Esophagus muscularis mucosa (tissue), 4 donors: Measurements from ENCODE around the gene DNASE2B. TPM values are rescaled to one million over a fixed set of nuclear protein-coding genes. Genes with fewer than 3 reads are reported as not detected.

Source experiments
- DNase-seq: peaks from one replicate; pipeline ENCODE4 v3.0.0-alpha.2; 2017; ENCODE audit errors: extremely low spot score
- H3K27ac ChIP-seq, 4 donors: fragments of 200-600 bp; sonication (generic); replicated peaks in 1 of 4; 1 replicate in 3 of 4; 2 replicates in 1 of 4; pipeline ENCODE4 v1.5.1; 2016 to 2019; ENCODE audit warnings: mild to moderate bottlenecking in 1 of 4
- H3K27me3 ChIP-seq, 4 donors: fragments of 200-600 bp; sonication (generic); one replicate each; pipeline versions ENCODE4 v1.5.1 to v1.6.0; 2016 to 2019
- H3K36me3 ChIP-seq, 4 donors: fragments of 200-600 bp; sonication (generic); one replicate each; pipeline ENCODE4 v1.5.1; 2016 to 2019
- H3K4me1 ChIP-seq, 4 donors: fragments of 200-600 bp; sonication (generic); one replicate each; pipeline ENCODE4 v1.5.1; 2016 to 2019
- H3K4me3 ChIP-seq, 4 donors: fragments of 200-600 bp; sonication (generic); 1 replicate in 2 of 4; 2 replicates in 2 of 4; pipeline ENCODE4 v1.5.1; 2016 to 2019; ENCODE audit warnings: mild to moderate bottlenecking in 4 of 4, moderate library complexity in 1 of 4
- H3K9me3 ChIP-seq, 4 donors: fragments of 200-600 bp; sonication (generic); 1 replicate in 3 of 4; 2 replicates in 1 of 4; pipeline ENCODE4 v1.5.1; 2016 to 2019
- EP300 ChIP-seq: sonication (generic); formaldehyde crosslinking; IDR thresholded peaks from one replicate; pipeline ENCODE4 v1.6.1; 2017; ENCODE audit warnings: antibody characterized with exemption
- POLR2A ChIP-seq: fragments of 450-650 bp; IDR thresholded peaks from one replicate; pipeline ENCODE4 v1.6.1; 2017; ENCODE audit warnings: antibody characterized with exemption, moderate library complexity, mild to moderate bottlenecking, low read depth
- POLR2AphosphoS5 ChIP-seq, 2 donors: sonication (generic); formaldehyde crosslinking; IDR thresholded peaks; one replicate each; pipeline ENCODE4 v1.6.1; 2017; ENCODE audit warnings: antibody characterized with exemption in 2 of 2
- WGBS: methylation state at CpG from one replicate; pipeline ENCODE4 v1.1.5; 2018; 5-methylcytosine and 5-hydroxymethylcytosine counted together
- intact Hi-C: fragments of 100-400 bp; cut with DNase I; formaldehyde crosslinking; loops from one replicate; pipeline ENCODE4 v1.15.1; 2023
- total RNA-seq, 4 donors: library from RNA; depleted of rRNA; stranded (reverse); fragments of >200 nt; gene quantifications; one replicate each; pipeline versions ENCODE4 v1.1.0 to v1.2.1, GENCODE V29; 2016
- TF ChIP-seq, protein P1 (sequence below), 3 experiments: fragments of 200-600 bp in 2 of 3; fragments of 450-650 bp in 1 of 3; sonication (generic) in 2 of 3; IDR thresholded peaks; one replicate each; pipeline ENCODE4 v1.5.1; 2017 to 2019; ENCODE audit warnings: antibody characterized with exemption in 3 of 3, mild to moderate bottlenecking in 2 of 3, moderate library complexity in 1 of 3

The DNASE2B gene
- total RNA-seq, 4 donors from 2014 or later = 0.33 TPM; not detected in 3

GRCh38 chr1:84390226-84390625 lies 8.1 kb upstream of the DNASE2B start:
- Histone ChIP-seq H3K9me3 (no peaks in the 10 kb centered on the region), H3K4me3 (no peak overlapping the region), H3K27ac (no peak overlapping the region), H3K4me1 (no peaks in the 10 kb centered on the region), H3K27me3 (no peaks in the 10 kb centered on the region), H3K36me3 (no peaks in the 10 kb centered on the region)
- TF ChIP-seq, protein P1, sequence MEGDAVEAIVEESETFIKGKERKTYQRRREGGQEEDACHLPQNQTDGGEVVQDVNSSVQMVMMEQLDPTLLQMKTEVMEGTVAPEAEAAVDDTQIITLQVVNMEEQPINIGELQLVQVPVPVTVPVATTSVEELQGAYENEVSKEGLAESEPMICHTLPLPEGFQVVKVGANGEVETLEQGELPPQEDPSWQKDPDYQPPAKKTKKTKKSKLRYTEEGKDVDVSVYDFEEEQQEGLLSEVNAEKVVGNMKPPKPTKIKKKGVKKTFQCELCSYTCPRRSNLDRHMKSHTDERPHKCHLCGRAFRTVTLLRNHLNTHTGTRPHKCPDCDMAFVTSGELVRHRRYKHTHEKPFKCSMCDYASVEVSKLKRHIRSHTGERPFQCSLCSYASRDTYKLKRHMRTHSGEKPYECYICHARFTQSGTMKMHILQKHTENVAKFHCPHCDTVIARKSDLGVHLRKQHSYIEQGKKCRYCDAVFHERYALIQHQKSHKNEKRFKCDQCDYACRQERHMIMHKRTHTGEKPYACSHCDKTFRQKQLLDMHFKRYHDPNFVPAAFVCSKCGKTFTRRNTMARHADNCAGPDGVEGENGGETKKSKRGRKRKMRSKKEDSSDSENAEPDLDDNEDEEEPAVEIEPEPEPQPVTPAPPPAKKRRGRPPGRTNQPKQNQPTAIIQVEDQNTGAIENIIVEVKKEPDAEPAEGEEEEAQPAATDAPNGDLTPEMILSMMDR (IDR thresholded peaks at IDR 0.05) = no peak
- no peak for TF ChIP-seq POLR2A
- TF ChIP-seq POLR2AphosphoS5 (IDR thresholded peaks at IDR 0.05) = no peak
- TF ChIP-seq EP300 = no peak
- no peak for DNase-seq
- intact Hi-C loops = no loop called here

DNA sequence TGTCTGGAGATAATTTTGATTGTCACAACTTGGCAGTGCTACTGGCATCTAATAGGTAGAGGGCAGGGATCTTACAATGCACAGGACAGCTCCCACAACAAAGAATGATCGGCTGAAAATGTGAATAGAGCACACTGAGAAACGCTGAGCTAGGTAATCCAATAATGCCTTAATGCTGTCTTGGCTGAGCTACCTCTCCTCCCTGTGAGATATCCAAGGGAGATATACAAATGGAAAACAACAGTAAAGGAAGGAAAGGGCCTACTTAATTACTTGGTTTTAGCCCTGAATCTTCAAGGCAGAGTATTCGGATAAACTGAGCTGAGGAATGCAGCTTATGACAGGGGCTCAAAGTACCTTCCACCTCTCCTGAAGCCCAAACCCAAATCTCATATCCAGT lies 2.9 kb downstream of the DNASE2B start:
- H3K27ac ChIP-seq = no peak overlapping the region
- DNase-seq = no peak
- H3K9me3 ChIP-seq = no peaks in the 10 kb centered on the region
- no peaks in the 10 kb centered on the region for H3K27me3 ChIP-seq
- WGBS = 91% methylated on average over 3 of the region's 3 CpGs
- H3K4me3 ChIP-seq = no peak overlapping the region
- intact Hi-C loops = no loop called here
- TF ChIP-seq POLR2A (no peak), EP300 (no peak), POLR2AphosphoS5 (IDR thresholded peaks at IDR 0.05) (no peak)
- TF ChIP-seq, protein P1 (IDR thresholded peaks at IDR 0.05) = no peak
- no peaks in the 10 kb centered on the region for H3K36me3 ChIP-seq
- H3K4me1 ChIP-seq = no peaks in the 10 kb centered on the region

GRCh38 chr1:84402060-84402459 lies 3.8 kb downstream of the DNASE2B start:
- TF ChIP-seq EP300 = no peak
- no peak for TF ChIP-seq POLR2A
- TF ChIP-seq, protein P1 (IDR thresholded peaks at IDR 0.05) = no peak
- no peak for TF ChIP-seq POLR2AphosphoS5 (IDR thresholded peaks at IDR 0.05)
- H3K9me3 ChIP-seq = no peaks in the 10 kb centered on the region
- intact Hi-C loops = no loop called here
- H3K4me1 ChIP-seq = no peaks in the 10 kb centered on the region
- no peaks in the 10 kb centered on the region for H3K36me3 ChIP-seq
- H3K27ac ChIP-seq = no peak overlapping the region
- DNase-seq = no peak
- H3K4me3 ChIP-seq = no peak overlapping the region
- no peaks in the 10 kb centered on the region for H3K27me3 ChIP-seq

DNA sequence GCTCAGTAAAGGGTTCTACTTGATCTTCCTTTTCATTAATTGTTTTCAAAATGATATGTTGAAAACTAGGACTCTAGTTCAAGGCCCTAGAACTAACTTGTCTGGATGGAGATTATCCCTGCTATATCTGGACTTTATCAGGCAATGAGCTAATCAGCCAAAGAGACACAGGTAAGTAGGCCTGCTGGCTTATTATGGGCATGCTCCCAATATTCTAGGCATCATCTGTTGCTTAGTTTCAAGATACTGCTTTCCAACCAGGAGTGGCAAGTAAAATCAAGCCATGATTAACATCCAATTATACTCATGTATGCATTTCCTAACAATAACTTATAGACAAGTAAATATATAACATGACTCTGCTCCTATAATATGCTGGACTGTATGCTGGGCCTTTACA lies 4.2 kb downstream of the DNASE2B start:
- intact Hi-C loops = no loop called here
- H3K4me3 ChIP-seq = no peak overlapping the region
- H3K36me3 ChIP-seq = no peaks in the 10 kb centered on the region
- no peak overlapping the region for H3K27ac ChIP-seq
- H3K9me3 ChIP-seq = no peaks in the 10 kb centered on the region
- H3K4me1 ChIP-seq = no peaks in the 10 kb centered on the region
- no peaks in the 10 kb centered on the region for H3K27me3 ChIP-seq
- TF ChIP-seq EP300 (no peak), POLR2AphosphoS5 (IDR thresholded peaks at IDR 0.05) (no peak), POLR2A (no peak)
- TF ChIP-seq, protein P1 (IDR thresholded peaks at IDR 0.05) = no peak
- no peak for DNase-seq

DNA sequence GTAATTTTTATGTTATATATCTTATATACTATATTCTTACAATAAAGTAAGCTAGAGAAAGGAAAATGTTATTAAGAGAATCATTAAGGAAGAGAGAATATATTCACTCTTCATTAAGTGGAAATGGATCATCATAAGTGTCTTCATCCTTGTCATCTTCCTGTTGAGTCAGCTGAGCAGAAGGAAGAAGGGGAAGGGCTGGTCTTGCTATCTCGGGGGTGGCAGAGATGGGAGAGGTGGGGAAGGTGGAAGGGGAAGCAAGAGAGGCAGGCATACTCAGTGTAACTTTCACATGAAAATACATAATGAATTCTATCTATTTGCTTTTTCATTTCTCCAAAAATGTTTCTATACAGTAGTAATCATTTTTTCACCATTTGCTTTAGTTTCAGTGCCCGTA lies 5.1 kb downstream of the DNASE2B start:
- 86% methylated on average over 2 of the region's 2 CpGs for WGBS
- no peaks in the 10 kb centered on the region for H3K4me1 ChIP-seq
- TF ChIP-seq EP300 (no peak), POLR2AphosphoS5 (IDR thresholded peaks at IDR 0.05) (no peak)

More for the DNA sequence above, 5.1 kb downstream of the DNASE2B start:
- intact Hi-C loops = no loop called here
- Histone ChIP-seq H3K27ac (no peak overlapping the region), H3K4me3 (no peak overlapping the region), H3K9me3 (no peaks in the 10 kb centered on the region), H3K27me3 (no peaks in the 10 kb centered on the region), H3K36me3 (no peaks in the 10 kb centered on the region)
- no peak for DNase-seq
